NCI-H1417 (cell line): Measurements from ENCODE around the gene PXDN.
"Not testable (repeated sequence)": the region's sequence is repeated elsewhere in the genome, so short reads cannot be mapped to it uniquely, and the experiment has no call there.

ENCODE experiments used
- DNase-seq, 3 experiments: peaks; one replicate each; lab custom pipeline; 2025; lab: John Stamatoyannopoulos, UW

The PXDN gene

DNA sequence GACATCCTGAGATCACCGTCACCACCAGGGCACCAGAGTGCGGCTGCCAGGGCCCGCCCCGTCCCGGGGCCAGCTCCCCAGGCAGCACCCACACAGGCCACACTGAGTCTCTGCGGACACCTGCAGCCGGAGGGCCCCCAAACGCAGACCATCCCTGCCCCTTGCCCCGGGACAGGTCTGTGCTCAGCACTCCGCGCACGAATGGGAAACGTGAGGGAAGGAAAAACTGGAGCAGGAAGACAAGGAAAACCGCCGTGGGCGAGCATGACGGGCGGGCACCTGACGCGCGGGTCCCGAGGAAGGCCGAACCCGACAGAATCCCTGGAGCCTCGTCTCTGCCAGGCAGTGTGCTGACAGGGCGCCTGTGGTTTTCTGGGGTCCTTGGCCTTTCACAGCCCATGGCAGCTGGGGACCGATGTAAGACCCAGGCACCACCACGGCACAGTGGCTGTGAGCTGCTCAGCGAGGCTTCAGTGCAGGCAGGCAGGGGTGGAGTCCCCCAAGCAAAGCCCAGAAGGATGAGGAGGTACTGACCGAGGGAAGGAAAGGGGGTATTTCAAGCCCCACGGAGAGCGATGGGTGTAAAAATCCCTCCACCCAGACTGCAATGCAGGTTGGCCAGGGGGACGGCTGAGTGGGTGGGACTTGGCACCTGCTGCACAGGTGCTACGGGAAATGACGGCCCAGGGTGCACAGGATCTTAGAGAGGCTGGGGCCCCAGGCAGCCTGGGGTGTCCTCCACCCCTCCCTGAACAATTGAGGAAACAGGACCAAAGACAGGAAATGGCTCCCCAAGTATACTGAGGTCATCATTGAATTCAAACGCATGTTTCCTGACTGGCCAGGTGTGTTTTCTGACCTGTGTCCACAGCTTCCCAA lies 59.0 kb downstream of the PXDN start:
- DNase-seq: no peak

DNA sequence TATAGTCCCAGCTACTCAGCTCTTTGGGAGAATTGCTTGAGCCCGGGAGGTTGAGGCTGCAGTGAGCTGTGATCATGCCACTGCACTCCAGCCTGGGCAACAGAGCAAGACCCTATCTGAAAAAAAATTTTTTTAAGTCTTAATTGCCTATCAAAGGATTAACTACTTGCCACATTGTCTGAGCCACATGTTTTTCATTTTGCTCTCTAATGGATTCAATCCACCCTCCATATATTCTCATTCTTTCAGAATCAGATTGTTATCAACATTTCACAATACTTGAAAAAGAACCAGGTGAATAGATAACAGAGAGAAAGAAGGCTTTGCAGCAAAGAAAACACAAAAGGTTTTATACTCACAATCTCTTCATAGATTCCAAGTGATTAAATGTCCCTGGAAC lies 61.0 kb downstream of the PXDN start:
- DNase-seq: no peak

DNA sequence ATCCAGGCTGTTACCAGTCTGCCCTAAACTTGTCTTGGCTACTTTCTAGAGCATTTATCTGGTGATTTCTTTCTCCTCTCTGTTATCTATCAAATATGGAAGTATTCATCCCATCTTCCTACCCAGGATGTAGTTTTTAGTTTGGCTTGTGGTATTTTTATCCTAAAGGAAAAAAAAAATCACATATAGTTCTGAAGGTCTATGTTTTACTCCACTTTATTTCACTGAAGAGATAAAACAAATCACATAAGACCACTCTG lies 62.2 kb downstream of the PXDN start:
- no peak for DNase-seq

DNA sequence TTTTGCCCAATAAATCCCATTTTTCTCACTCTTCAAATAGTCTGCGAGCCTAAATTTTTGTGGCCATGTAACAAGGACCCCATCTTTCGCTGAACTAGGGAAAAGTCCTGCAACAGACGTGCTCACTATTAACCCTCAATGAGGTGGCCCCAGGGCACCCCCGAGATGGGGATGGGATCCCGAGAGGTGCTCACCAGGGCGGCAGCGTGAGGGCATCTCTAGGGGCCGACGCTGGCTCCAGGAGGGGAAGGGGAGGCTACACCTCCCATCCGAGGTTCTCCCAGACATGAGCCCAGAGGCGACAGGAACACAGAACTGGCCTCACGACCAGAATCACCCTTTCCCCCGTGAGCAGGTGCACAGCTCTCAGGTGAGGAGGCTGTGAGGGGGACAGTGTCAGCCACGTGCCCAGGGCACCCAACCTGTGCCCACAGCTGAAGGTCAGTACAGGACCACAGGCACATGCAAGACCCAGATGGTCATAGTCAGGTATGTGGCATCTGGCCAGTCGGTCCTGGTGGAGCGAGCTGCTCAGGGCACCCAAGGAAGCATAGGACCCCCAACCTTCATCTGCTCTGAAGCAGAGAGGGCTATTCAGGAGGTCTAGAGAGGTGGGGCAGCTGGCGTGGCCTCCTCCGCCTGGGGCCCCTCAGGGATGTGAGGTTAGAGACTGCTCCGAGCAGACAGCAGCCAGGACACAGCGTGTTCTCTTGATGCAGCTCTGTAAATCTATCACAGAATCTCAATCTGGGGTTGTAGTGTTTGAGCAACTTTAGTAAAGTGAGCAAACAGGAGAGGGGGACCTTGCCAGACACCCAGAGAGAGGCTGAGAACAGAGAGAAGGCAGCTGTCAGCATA lies 62.8 kb downstream of the PXDN start:
- DNase-seq: no peak

DNA sequence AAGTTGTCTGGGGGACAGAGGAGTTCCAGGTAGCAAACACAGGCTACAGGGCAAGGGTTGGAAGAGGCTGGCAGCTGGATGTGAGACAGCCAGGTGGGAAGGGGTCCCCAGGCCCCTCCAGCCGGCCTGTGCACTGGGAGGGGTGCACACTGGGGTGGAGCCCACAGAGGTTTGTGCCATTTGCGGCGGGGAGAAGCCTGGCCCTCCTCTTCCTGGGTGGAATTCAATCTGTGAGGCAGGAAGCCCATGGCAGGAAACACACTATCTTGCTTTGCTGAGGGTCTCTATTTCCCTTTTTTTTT lies 63.3 kb downstream of the PXDN start:
- no peak for DNase-seq

DNA sequence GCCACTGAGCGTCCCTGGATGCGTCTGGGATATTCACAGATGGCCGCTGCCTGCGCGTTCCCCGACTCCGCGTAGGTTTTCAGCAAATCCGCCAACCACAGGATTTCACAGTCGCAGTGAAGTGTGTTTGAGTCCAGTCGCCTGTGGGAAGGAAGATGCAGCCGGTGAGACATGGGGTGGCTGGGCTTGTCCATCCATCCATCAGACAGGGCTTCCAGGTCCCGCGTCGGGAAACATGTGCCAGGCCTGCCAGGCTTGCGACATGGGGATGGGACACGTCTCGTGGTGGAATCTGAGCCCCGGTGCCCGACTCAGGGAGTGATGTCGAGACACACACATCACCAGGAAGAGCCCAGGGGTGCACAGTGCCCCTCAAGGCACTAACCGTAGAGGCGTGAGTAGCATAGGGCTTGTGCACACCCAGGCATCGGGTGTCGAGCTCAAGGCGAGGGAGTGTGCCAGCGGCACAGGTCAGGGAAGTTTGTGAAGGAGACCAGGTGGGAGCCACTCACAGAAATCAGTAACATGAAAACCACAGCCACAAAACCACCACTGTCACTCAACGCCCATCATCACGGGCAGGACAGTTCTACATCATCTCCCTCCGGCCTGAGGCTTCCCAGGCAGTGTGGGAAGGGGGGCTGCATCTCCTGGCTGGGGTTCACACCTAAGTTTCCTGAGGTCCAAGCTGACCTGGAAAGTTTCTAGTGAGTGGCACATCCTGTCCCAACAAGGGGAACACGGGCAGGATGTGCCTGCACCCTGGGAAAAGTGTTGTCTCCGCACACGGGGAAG lies 63.9 kb downstream of the PXDN start:
- DNase-seq: no peak

DNA sequence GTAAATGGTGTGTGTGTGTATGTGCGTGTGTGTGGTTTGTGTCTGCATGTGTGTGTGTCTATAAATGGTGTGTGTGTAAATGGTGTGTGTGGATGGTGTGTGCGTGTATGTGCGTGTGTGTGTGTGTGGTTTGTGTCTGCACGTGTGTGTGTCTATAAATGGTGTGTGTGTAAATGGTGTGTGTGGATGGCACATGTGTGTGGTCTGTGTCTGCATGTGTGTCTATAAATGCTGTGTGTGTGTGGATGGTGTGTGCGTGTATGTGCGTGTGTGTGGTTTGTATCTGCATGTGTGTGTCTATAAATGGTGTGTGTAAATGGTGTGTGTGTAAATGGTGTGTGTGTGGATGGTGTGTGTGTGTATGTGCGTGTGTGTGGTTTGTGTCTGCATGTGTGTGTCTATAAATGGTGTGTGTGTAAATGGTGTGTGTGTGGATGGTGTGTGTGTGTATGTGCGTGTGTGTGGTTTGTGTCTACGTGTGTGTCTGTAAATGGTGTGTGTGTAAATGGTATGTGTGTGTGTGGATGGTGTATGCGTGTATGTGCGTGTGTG lies 64.8 kb downstream of the PXDN start:
- DNase-seq: not testable (repeated sequence)

DNA sequence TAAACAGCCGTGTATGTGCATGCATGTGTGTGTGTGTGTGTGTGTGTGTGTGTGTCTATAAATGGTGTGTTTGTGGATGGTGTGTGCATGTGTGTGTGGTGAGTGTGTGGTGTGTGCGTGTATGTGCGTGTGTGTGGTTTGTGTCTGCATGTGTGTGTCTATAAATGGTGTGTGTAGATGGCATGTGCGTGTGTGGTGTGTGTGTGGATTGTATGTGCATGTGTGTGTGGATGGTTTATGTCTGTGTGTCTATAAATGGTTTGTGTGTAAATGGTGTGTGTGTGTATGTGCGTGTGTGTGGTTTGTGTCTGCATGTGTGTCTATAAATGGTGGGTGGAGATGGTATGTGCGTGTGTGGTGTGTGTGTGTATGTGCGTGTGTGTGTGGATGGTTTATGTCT lies 65.2 kb downstream of the PXDN start:
- DNase-seq: not testable (repeated sequence)

DNA sequence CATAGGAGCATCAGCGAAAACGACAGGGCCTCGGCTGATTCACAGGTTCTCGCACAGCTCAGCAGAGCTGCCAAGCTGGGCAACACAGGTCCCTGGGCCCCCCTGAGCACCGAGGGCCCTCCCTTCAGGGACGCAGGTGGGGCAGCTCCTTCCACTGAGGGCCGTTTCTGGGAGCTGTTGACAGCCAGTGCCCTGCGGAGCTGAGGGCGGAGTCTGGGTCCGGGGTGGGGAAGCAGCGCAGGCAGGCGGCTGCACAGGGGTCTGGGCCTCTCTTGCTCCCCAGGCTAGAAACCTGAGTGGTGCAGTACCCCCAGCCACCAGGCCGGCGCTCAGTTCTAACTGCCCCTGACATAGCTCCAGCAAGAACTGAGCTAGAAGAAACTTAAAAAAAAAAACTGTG lies 65.7 kb downstream of the PXDN start:
- no peak for DNase-seq

DNA sequence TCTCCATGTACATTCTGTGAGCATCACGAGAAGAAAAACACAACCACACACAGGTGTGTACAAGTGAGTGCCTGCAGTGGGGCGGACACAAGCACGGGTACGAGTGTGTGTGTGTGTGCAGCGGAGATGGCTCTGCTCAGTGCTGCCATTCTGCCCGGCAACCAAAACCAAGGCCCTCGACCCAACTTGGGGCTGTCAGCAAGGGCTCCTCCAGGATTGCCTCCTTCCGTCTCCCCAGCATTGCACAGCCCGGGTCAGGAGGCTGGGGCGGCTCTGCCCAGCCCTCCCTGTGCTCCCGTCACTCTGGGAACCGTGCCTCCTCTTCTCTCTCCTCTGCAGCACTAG lies 66.5 kb downstream of the PXDN start:
- DNase-seq: no peak

DNA sequence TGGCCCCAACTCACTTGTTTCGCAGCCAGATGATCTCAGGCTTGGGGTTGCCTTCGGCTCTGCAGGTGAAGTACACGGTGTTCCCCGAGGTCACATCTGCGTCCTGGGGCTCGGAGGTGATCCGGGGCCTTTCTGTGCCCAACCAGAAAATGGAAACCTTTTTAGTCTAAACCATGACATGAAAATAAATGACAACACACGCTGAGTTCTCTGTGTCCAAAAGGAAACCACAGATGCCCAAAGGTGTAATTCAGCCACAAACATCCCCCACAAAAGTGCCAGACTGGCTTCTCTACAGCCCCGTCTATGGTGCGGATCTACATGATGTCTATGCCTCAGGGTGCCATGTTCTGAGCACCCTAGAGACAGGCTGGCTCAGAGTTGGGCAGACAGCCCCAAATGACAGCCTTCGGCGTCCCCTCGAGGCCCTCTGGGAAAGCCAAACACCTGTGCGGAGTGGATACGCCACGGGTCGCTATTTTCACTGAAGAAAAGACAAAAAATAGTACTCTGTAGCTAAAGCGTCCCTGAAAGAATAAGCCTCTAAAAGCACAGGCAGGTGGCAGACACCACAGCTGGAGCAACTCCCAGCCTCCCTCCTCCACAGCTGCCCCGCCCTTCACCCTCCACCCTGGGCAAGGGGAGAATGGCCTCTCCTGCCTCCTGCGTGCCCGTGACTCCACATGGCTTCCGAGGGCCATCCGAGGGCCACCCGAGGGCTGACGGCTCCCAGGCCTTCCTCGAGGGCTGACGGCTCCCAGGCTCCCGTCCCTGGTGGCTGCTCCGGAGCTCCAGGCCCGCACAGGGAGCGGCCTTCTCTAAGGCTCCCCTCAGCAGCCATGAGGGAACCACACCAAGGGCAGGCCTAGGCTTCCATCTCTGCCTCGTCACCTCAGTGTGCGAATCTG lies 67.1 kb downstream of the PXDN start:
- no peak for DNase-seq

DNA sequence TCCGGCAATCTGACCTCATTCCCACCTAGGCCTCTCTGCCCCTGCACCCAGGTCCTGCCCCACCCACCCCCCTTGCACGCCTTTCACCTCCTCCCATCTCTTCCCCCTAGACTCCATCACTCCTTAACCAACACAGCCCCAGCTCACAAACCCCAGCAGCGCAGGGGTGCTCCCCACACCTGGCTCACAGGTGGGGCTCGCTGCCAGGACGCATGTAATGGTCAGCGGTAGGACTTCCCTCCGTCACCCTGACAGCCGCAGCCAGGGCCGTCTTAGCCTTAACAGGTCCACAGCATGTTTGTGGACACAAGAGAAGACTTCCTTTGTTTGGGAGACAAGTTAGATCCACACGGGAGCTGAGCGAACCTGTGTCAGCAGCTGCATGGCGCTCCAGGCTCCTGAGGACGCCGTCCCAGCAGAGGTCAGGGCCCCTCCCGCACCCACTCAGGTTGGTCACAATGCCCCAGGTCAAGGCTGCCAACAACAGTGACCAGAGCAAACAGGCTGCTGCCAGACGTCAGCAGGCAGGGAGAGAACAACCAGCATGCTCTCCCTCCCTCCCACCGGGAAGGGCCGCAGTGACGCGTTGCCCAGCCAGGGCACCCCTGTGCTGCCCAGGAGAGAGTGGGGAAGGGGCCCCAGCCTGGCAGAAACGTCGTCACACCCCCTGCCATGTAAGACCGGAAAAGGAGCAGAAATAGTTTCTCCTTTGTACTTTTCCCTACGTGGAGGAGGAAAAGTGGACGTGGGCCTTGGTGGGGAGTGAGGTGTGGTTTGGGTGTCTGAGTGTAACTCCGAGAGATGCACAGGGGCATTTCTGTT lies 68.0 kb downstream of the PXDN start:
- no peak for DNase-seq

DNA sequence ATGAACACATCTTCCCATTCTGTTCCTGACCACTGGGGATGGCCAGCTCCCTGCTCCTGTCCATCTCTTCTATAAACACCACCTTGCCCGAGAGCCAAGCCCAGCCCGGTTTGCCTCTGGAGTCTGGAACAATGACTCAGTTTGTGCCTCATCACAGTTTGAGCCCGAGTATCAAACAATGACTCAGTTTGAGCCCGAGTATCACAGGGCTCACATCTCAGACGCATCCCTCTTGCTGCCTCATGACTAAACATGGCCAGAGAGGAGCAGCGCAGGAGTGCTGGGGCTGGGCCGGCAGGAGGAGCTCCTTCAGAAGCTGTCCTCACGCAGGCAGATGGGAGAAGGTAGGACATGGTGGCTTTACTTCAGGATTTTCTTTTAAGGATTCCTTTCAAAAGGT lies 68.7 kb downstream of the PXDN start:
- no peak for DNase-seq

DNA sequence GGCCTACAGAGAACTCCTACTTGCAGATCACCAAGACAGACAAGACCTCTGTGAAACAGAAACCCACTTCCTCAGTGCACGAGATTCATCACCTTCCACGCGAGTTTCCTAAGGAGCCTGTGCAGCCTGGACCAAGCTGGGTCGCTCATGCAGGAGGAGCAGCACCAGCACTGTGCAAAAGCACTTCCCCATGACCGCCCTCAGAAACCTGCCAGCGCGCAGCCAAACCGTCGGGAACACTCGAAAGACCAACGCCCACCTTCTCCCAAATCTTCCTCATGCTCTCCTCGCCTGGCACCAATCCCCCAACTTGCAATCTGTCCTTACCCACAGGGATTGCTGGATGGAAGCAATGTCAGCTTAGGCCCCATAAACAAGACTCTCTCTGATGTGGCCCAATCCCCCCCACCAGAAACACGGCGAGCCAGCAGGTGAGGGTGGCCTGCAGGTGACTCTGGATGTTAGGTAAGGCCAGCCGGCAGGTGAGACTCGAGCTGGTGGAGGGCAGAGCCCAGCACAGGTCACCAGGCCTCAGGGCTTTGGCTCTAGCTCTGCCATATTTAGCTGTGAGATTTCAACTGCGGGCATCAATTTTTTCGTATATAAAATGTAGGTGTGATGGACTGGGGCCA lies 69.4 kb downstream of the PXDN start:
- no peak for DNase-seq

DNA sequence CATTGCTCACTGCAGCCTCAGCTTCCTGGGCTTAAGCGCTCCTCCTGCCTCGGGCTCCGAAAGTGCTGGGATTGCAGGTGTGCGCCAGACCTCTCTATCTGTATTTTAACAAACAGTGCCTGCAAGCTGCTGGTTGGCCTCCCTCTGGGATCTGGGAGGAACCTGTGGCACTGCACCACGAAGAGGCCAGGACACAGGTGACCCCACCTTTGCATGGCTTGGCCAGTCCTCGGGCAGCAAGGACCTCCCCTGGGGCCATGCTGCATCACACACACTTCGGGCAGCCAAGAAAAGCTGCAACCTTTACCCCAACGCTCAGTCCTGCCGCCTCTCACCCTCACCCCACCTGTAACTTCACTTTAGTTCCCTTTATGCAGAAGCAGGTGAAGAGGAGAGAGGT lies 70.0 kb downstream of the PXDN start:
- no peak for DNase-seq

DNA sequence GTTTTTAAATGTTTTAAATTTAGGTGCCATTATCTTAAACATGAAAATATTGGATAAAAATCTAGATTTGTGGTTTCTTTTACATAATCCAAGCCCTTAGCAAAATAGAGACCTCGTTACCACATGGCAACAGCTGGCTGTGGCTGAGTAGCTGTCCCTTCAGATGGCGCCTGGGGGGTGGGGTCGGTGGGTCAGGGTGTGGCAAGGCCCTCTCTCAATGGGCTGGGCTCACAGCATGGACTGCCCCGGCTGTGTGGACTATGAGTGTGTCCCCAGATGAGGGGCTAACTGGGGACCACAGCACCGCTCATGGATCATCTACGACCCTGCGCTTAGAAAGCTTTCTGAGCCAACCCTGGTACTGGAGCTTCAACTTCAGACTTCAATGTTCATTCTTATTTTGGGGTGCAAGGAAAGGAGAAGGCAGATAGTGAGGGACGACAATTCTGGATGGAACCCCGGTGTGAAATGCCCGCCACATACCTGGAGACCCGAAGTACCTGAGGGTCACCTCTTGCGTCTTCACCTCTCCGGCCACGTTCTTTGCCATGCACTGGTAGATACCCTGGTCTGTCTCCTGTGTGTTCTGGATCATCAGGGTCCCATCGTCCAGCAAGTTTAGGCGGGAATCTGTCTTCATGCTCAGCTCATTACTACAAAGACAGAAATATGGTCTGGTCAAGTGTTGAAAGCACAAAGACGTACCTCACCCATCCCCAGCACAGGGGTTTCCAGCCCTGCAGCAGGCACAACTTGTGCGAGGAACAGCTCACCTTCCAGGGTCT lies 71.0 kb downstream of the PXDN start:
- DNase-seq: no peak

DNA sequence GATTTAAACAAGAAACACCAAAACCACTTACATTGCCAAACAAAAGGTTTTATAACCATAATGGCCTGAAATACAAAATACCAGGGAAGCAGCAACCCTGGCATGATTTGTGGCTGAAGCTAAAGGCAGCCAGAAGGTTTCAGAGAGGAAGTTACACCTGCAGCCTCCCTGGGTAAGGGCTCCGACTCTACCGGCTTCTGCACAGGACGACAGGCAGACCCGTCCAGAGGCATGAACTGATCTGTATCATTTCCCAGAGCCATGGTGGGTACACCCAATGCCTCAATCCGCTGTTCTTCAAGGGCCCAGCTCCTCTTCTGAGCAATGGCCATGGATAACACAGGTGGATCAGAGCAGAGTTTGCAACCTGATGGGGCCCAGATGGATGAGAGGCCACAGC lies 71.6 kb downstream of the PXDN start:
- DNase-seq: no peak

DNA sequence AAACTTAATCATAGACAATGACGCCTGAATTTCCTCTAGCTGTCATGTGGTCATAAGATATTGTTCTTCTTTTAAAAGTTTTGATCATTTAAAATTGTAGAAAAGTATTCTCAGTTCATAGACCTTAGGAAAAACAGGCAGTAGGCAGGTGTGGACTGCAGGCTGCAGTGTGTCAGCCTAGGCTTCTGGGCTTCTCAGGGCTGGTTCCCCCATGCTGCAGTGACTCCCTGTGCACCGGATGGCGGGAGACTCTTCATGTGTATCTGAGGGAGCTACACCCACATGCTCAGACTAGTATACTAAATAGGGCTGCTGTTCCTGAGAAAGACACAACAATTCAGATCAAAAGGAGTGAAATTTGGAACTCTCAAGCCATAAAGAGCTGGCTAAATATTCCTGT lies 72.4 kb downstream of the PXDN start:
- DNase-seq: no peak

DNA sequence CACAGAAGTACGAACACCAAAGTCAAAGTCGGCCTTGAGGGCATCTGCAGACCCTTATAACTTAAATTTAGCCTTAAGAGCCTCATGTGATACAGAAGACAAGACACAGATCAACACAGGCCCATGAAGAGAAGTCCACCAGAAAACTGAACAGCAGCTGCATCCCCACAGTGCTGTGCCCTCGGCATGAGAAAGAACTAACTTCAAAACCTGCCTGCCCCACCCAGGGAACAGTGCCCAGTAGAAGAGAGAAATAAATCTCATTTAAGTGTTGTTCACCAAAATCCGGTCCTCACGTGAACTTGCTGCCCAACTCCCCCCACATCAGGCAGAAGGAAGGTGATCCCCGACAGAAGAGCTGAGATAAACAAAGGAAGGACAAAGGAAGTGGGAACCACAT lies 73.7 kb downstream of the PXDN start:
- no peak for DNase-seq
